HG03097 (cell line): ENCODE results near the gene FGF14.

Source experiments
- ATAC-seq: cut with Tn5 transposase; IDR thresholded peaks from one replicate; pipeline ENCODE4 v1.9.1; 2021; ENCODE audit not compliant: unreplicated experiment, low FRiP score

Gene FGF14

DNA sequence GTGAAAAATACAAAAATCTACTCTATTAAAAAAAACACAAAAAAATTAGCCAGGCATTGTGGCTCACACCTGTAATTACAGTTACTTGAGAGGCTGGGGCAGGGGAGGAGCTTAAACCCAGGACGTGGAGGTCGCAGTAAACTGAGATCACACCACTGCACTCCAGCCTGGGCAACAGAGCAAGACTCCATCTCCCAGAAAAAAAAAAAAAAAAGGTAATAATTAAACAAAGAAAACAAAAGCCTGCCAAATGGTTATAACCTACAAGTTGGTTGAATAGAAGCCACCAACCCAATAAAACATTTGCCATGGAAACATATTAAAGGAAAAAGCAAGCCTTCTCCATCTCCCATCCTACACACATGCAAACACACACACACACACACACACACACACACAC lies 694.2 kb downstream of the FGF14 start:
- no peak for ATAC-seq

DNA sequence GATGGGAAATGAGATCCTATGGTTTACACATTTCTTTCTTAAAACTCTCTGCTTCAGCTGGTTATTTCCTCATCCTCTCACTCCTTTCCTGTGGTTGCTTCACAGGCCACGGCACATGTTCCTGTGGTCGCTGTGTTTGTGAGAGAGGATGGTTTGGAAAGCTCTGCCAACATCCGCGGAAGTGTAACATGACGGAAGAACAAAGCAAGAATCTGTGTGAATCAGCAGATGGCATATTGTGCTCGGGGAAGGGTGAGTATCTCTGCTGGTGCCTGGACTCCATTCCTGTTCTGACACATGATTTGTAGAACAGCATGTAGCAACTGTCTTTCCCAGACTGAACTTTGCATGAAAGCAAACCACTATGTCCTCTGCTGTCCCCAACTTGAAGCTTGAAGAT lies 695.2 kb downstream of the FGF14 start:
- peak; percentile 61 for ATAC-seq

DNA sequence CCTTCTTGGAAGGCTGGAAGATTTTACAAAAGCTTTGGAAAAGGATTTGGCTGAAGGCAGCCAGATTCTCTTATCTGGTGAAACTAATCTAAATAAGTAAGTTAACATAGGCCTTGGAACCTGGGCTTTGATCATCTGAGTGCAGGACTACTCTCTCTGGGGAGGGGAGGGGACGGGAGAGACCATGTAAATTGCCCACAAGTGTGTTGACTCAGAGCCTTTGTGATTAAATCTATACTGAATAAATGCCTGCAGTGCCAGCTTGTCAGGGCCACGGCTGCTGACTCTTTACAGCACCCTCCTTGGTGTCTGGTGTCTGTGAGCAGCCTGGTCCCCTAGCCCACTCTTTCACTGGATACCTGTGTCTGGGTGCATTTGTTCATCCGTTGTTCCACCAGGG lies 698.0 kb downstream of the FGF14 start:
- no peak for ATAC-seq

DNA sequence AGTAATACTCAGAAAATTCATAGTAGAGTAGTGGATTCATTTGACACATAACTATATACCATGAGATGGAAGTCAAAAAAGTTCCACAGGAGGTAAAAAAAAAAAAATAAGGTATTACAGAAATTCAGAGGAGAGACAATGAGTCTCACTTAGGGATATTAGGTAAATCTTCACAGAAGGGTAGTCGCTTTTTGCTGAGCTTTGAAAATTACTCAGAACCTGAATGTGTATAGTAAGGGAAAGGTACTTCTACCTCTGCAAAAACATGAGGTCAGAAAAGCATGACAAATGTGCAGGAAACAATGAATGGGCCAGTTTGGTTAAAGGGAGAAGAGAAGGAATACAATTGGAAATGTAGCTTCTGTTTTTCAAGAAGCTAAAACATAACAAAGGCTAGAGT lies 698.8 kb downstream of the FGF14 start:
- no peak for ATAC-seq

DNA sequence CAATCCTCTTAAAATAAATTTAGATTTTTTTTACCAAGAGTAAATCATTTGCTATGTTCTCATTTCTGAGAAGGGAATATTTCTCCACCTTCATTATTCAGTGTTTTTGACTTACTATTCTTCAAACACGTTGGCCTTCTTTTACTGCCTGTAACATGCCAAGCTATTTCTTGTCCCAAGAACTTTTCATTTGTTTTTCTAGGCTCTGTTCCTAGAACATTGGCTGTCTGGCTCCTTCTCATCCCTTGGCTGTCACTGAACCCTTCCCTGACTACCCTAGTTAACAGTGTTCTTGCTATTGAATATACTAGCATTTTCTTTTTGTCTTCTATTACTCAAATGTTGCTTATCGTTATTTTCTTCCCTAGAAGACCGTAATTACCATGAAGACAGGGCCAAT lies 701.2 kb downstream of the FGF14 start:
- no peak for ATAC-seq

DNA sequence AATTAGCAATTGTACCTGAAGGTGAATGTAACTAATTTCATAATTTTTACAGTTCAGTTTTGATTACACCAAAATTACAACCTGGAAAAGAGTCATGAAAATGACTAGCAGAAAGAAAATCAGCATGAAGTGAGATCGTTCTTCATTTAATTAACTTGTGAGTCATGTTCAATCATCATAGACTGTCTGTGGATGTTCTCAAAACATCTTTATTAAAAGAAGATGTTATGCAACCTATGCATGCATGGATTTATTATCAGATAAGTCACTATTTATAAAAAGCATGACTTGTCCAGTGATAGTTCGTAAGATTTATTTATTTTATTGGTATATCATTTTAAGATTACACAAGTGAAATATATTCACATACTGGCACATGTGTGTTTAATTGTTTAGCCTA lies 703.4 kb downstream of the FGF14 start:
- ATAC-seq = no peak

DNA sequence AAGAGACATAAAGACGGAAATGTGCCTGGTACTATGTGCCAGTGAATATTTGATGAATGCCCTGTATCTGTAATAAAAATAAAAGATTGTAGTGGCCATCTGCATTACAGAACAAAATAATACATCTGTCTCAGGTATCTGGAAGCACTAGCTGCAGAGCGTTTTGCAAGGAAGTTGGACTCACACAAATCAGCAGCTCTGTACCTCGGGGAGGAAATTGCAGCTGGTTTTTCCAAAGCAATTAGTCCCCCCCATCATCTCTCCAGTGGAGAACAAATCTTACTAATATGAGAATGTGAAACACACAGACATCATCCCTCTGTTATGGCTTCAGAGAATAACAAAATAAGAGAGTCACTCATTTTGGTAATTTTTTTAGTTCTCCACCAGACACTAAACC lies 704.1 kb downstream of the FGF14 start:
- ATAC-seq = no peak

DNA sequence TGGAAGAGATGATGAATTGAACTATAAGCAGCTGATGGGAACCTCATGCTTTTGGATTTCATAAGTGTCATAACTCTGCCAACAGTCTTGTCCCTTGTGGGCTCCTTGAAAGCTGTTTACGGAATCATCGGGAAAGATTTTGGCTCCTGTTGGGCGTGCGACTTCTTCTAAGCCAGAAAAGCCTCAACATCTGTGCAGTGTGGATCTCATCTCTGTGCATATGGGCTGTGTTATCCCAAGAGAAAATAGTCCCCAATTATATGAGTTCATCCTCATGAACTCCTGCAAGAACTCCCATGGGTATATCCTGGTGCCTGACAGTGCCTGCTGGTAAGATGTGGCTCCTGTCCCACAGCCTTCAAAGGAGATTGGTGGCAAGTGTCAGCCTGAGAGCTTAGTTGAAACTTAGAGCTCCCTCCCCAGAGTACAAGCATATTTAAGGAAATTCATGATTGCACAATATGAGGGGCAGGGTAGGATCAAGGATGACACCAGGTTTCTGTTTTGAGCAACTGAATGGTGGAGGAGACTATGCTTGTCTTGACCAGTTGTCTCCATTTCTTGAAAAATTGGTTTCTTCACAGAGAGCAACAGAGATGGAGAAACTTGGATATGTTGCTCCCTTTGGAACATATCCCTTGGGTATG lies 705.9 kb downstream of the FGF14 start:
- no peak for ATAC-seq

DNA sequence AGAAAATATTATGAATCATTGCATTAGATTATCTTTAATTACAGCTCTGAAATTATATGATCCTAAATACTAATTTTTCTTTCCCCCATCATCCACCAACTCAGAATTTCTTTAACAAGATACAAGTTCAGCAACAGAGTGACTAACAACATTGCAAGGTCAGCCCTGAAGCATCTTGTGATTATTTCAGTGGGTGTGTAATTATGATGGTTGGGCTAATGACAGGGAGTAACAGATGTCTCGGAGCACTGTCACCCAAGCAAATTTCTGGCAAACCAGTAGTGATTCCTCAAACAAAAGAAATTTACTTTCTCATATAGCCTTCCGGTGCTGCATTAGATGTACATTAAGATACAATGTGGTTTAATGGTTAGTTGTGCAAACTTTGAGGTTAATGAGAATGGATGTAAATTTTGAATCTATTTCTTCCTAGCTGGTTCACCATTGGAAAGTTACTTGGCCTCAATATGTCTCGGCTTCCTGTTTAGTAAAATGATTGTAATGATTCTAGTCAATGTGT lies 710.4 kb downstream of the FGF14 start:
- no peak for ATAC-seq

DNA sequence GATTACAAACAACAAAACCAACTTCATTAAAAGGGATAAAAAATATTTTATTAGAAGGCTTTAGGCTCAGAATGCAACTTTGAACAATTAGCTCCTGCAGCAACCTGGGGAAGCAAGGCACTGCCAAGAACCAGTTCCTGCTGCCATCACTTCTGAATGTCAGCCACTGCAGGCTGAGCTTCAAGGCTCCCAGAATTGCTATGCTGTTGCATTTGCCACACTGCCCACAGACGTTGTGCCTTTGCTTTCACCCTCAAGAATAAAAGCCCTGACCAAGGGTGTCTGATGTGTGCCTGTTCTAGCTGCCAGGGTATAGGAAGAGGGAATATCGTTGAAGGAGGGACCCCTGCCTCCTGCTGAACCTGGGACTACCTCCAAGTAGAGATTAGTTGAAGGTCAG lies 711.0 kb downstream of the FGF14 start:
- no peak for ATAC-seq

DNA sequence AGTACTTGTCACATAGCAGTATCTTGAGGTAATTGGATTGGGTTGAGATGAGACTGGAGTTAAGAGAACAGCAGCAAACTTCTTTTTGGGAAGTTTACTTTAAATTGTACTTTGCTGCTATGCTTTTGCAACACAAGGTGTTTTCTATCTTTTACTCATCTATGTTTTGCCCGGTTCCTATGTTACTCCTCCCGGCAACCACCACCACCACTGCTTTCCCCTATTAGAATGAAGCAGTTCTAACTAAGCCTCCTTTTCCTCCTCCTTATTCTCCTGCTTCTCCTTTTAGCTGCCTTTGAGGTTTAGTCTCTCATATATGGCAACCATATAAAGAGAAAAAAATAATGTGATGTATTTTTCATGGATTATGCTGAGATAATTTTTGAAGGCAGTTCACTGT lies 715.8 kb downstream of the FGF14 start:
- ATAC-seq = no peak

DNA sequence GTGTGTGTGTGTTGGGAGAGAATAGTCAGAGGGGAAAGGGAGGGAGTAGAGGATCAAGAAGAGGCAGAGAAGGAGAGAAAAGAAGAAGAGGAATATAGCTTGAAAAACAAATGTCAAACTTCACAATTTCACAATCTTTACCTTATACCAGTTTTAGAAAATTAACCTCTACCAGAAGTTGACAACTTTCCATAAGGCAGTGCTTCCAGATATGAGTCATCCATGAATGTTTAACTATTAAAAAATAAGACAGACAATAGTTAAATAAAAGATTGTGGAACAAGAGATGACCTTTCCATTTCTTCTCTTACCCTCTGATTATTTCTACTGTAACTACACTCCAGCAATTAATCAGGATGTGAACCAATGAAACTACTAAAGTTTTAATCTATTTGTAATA lies 720.0 kb downstream of the FGF14 start:
- no peak for ATAC-seq

DNA sequence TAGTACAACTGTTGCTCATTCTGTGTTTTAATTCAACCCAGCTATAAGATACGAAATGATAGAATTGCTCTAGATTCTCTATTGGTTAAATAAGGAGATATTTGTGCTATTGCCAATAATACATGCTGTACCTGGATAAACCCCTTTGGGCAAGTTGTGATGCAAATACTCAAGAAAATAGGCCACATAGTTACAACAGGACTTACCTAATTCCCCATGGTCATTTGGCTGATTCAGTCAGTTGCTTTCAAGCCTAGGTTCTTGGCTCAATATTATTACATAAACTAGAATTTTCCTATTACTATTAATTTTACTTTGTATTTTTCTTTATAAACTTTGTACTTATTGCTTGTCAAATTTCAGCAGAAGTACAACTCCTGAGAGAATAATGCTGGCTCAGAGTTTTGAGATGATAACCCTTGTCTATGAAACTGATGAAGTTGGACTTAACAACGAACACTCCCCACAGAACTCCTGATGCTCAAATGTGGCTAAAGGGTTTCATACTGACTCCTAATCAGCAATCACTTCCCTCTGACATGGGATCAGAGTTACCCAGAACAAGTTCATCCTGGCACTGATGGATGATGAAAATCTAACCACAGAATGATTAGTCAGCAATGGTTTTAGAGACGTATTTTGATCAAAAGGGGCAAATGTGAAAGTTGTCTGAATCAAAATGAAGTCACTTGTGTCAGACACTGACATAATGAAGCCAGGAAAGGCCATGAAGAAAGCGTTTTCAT lies 728.3 kb downstream of the FGF14 start:
- ATAC-seq = no peak

DNA sequence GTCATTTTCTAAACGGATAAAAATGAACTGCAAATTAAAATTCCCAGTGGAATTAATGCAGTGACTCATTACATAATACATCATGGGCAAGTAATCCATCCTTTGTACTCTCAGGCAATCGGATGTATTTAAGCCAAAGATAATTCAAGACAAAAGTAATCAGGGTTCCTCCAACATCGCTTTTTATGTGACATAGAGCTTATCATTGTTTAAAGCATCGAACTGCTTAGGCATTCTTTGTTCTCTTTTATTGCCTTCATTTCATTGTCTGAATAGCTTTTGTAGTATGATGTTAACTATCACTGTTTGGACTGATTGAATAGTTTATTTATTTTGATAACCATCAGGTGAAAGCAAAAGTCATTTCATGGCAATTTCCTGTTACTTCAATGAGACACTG lies 740.0 kb downstream of the FGF14 start:
- no peak for ATAC-seq
